Amygdala (tissue), 56 donors: ENCODE measurements around the gene RTEL1.

Experiments used
- DNase-seq, 56 donors: peaks; one replicate each; lab custom pipeline; 2025; lab: John Stamatoyannopoulos, UW

Gene RTEL1

GRCh38 chr20:63657937-63658748 lies at the start of gene RTEL1:
TSS of gene RTEL1 (plus strand) at chr20:63658312. CDS start at chr20:63659403, 1,091 bp downstream.
- peak; percentile 67 to 99 (median 92) for DNase-seq

- DNase-seq, result no peak
These were observed 47.3 kb upstream of the RTEL1 start for GRCh38 chr20:63610581-63611435.

DNA sequence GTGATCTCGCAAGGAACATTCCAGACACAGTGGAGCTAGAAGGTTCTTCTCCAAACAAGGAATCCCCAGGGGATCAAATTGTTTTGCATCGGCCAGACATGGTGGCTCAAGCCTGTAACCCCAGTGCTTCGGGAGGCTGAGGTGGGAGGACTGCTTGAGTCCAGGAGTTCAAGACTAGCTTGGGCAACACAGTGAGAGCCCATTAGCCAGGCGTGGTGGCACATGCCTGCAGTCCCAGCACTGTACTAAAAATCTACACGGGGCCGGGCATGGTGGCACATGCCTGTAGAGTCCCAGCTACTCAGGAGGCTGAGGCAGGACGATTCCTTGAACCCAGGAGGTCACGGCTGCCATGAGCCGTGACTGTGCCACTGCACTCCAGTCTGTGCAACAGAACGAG lies 46.5 kb upstream of the RTEL1 start:
- no peak for DNase-seq

GRCh38 chr20:63612276-63612931 lies 45.7 kb upstream of the RTEL1 start:
- no peak for DNase-seq

DNA sequence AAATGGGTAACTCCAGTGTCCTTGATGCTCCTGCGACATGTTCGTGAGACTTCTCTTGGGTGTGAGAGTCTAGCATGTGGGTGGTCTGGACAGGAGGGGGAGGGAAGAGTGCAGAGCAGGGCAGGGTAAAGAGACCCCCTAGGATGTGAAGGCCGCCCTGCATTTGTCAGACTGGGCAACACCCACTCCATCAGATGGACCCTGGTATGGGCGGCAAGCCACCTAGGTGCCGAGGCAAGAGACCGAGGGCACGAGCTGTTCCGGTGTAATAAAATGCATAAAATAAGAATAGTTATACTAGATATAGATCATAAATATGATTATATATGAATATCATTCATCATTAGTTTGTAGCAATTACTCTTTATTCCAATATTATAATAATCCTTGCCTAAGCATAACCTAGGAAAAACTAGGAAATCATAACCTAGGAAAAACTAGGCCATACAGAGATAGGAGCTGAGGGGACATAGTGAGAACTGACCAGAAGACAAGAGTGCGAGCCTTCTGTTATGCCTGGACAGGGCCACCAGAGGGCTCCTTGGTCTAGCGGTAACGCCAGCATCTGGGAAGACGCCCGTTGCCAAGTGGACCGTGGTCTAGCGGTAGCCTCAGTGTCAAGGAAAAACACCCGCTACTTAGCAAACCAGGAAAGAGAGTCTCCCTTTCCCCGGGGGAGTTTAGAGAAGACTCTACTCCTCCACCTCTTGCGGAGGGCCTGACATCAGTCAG lies 44.1 kb upstream of the RTEL1 start:
- DNase-seq, result peak in 4 of 56 donors; percentile 13 to 19 (median 14)

- no peak for DNase-seq
These were observed 40.8 kb upstream of the RTEL1 start for GRCh38 chr20:63617092-63617875.

DNA sequence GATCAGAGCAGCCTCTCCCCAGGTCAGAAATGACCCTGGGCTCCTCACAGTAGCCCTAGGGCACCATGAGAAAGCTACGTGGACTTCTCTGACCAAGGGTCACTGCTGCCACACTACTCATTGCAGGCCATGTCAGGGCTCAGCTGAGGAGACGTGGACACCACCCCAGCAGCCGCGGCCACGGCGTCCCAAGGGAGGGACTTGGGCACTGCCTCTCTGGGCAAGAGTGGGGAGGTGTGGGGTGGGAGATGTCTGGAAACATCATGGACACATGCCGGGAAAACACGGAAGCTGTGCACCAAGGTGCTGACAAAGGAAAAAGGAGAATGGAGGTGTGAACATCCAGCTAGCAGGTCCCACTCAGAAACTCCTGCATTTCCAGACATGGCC lies 40.2 kb upstream of the RTEL1 start:
- no peak for DNase-seq

DNA sequence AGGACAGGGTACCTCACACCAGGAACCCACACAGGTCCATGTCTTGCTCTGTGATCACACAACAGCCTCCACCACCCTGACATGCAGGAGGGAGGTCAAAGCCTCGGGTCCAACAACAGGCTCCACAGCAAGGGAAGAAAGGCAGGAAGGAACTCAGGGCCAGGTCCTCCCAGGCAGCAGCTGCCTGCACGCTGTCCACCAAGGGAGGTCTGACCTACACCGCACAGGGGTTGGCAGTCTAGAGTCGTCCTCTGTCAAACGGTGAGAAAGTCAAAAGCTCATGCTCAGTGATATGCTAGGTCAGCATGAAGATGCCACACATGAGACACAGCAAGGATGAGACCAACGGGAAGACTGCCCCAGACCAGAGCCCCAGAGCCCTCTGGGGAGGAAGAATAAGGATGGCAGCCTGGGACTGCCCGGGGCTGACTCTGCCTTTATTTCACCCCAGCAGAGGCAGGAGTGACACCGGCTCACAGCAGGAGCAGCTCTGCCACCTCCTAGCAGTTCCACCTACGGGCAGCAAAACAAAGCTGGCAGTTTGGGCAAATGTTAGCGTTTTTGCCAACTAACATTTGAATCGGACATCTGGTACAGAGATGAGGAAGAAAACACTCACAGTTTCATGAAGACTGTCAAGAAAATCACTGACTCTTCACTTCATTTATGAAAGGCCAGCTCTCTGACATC lies 39.7 kb upstream of the RTEL1 start:
- DNase-seq, result no peak

DNA sequence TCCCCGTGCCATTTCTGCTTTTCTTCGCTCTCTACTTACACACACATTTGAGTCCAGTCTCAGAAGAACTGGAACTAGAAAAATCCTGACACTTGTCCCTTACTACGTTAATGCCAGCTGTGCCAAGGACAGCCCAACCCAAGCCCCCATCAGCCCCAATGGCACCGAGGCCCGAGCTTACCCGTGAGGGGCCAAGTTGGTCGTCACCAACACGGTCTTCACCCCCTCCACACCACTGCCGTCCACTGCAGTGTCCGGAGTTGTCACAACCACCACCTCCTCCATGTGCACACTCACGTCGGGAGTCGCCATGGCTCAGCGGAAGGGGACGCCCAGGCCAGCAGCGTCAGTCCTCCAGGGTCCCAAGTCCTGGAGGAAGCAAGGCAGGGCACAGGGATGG lies 39.0 kb upstream of the RTEL1 start:
- DNase-seq, result no peak

GRCh38 chr20:63619505-63619904 lies 38.6 kb upstream of the RTEL1 start:
- no peak for DNase-seq

GRCh38 chr20:63620991-63621390 lies 37.1 kb upstream of the RTEL1 start:
- no peak for DNase-seq

DNA sequence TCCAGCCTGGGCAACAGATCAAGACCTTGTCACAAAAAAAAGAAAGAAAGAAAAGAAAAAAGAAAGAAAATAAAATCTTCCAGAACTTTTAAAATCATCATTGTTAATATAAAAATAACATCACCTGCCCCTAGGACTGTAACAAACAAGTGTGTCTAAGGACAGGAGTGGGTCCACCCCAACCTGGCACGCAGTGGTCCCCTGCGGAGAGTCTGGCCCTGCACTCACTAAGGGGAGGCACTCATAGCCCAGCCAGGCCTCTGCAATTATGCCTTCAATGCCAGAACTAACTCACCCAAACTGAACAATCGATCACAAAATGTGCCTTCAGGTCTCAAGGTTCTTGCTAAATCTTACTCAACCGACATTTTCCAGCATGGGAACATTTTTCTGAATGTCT lies 36.0 kb upstream of the RTEL1 start:
- no peak for DNase-seq

GRCh38 chr20:63622732-63623131 lies 35.4 kb upstream of the RTEL1 start:
- no peak for DNase-seq

GRCh38 chr20:63624486-63624885 lies 33.6 kb upstream of the RTEL1 start:
- DNase-seq, result no peak

GRCh38 chr20:63625771-63626423 lies 32.2 kb upstream of the RTEL1 start:
- peak in 6 of 56 donors; percentile 5 to 64 (median 27) for DNase-seq

DNA sequence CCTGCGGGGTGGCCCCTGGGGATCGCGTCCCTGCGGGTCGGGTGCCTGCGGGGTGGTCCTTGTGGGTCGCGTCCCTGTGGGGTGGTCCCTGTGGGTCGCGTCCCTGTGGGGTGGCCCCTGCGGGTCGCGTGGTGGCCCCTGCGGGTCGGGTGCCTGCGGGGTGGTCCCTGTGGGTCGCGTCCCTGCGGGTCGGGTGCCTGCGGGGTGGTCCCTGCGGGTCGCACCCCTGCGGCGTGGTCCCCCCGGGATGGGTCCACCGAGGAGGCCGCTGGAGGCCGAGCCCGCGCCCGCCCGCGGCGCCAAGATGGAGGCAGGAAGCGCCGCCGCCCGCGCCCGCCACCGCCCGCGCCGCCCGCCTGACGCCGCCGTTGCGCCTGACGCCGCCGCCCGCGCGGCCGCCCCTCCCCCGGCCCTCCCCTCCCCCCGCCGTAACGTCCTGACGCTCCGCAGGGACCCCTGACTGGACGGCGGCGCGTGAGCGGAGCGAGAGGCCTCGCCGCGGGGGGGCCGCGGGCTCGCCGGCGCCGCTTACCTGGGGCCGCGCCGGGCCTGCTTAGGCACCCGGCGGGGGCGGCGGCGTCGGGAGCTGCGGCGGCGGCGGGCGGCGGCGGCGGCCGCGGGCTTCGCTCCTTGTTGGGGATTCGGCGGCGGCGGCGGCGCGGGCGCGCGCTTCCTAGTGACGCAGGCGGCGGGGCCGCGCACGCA lies 31.5 kb upstream of the RTEL1 start, which contains the start of gene GMEB2:
GMEB2 (minus strand) TSS at position 678 of the 705 bp plus-strand sequence. CDS start 7,704 bp downstream, outside the sequence.
- peak in 51 of 56 donors; percentile 24 to 92 (median 78) for DNase-seq

DNA sequence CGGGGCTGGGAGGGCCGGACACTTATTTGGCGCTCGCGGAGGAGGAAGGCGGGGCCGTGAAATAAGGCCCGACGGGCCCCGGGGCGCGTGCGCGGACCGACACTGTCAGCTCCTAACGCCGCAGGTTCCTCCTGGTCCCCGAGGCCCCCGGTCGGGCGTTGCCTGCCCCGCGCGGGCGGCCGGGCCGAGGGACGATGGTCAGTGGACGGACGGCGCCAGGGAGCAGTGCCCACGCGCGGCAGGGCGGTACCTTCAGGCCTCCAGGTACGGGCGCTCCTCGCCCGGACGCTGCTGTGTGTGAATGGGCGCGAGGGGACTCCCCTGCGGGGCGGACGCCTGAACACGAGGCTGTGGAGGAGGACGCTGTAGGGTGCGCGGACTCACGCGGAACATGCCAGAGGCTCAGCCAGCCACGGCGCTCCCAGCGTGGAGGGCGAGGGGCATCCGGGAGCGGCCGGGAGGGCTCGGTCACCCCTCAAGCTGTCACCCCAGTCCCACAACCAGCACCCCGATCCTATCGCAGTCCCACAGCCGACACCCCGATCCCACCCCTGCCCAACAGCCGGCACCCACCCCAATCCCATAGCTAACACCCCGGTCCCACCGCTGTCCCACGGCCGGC lies 30.9 kb upstream of the RTEL1 start:
- peak in 55 of 56 donors; percentile 14 to 92 (median 80) for DNase-seq
